Lung (tissue), 12 donors: ENCODE results near the gene CASP6. TPM values are rescaled to one million over a fixed set of nuclear protein-coding genes. Genes with fewer than 3 reads are reported as not detected.

Source experiments
- ATAC-seq: fragments of 200-7000 bp; cut with Tn5 transposase; one replicate; pipeline ENCODE4 v1.9.1; 2020; ENCODE audit warnings: moderate number of reproducible peaks; ENCODE audit not compliant: insufficient read depth, low FRiP score
- DNase-seq, 3 donors: peaks; one replicate each; pipeline ENCODE4 v3.0.0-alpha.2; 2013 to 2017
- H3K27ac ChIP-seq, 2 donors: one replicate each; pipeline ENCODE4 v1.5.1; 2013; ENCODE audit warnings: mild to moderate bottlenecking in 2 of 2, moderate library complexity in 2 of 2, control low read depth in 1 of 2, inconsistent platforms in 1 of 2, low read depth in 1 of 2, low read length in 1 of 2
- H3K27me3 ChIP-seq, 3 donors: one replicate each; pipeline ENCODE4 v1.5.1; 2013; ENCODE audit warnings: low read length in 2 of 3; ENCODE audit not compliant: control insufficient read depth in 3 of 3, insufficient read depth in 3 of 3
- H3K36me3 ChIP-seq, 4 donors: one replicate each; pipeline ENCODE4 v1.5.1; 2013; ENCODE audit warnings: low read length in 4 of 4, mild to moderate bottlenecking in 1 of 4, moderate library complexity in 1 of 4; ENCODE audit not compliant: control insufficient read depth in 4 of 4, insufficient read depth in 4 of 4
- H3K4me1 ChIP-seq, 5 donors: one replicate each; pipeline ENCODE4 v1.5.1; 2013; ENCODE audit warnings: low read length in 5 of 5, mild to moderate bottlenecking in 2 of 5, moderate library complexity in 1 of 5; ENCODE audit not compliant: control insufficient read depth in 5 of 5, insufficient read depth in 5 of 5
- H3K4me3 ChIP-seq: one replicate; pipeline ENCODE4 v1.5.1; 2013; ENCODE audit warnings: mild to moderate bottlenecking, control low read depth, moderate library complexity
- H3K9ac ChIP-seq, 2 donors: one replicate each; pipeline ENCODE4 v1.5.1; 2013; ENCODE audit warnings: low read length in 2 of 2, control low read depth in 1 of 2; ENCODE audit not compliant: insufficient read depth in 1 of 2
- H3K9me3 ChIP-seq, 4 donors: one replicate each; pipeline ENCODE4 v1.5.1; 2013; ENCODE audit warnings: low read length in 3 of 4, mild to moderate bottlenecking in 1 of 4, moderate library complexity in 1 of 4; ENCODE audit not compliant: control insufficient read depth in 4 of 4, insufficient read depth in 3 of 4
- WGBS, 2 donors: extraction: QIAGEN DNeasy Blood & Tissue Kit; methylation state at CpG; one replicate each; pipeline ENCODE4 v1.1.7; 2013; 5-methylcytosine and 5-hydroxymethylcytosine counted together
- polyA plus RNA-seq, 2 donors: library from polyadenylated mRNA; stranded (reverse); fragments of 200-250 nt; gene quantifications; one replicate each; pipeline ENCODE4 v1.2.1, GENCODE V29; 2013
- total RNA-seq, 2 donors: library from RNA; depleted of rRNA in 1 of 2; stranded (reverse); fragments of >200 nt in 1 of 2; gene quantifications; one replicate each; pipeline ENCODE4 v1.2.1, GENCODE V29; 2014 to 2021
- TF ChIP-seq, protein P1 (sequence below): IDR thresholded peaks from 2 replicates; pipeline ENCODE4 v1.5.1; 2012; ENCODE audit warnings: mild to moderate bottlenecking; ENCODE audit errors: control extremely low read depth, extremely low read depth
- donor health status: control.
- donor health status: control.
- donor health status: Bipolar disorder and iron deficiency.
- donor health status: healthy.
- donor health status: DM: yes; HTN: yes; CAD: no.

The CASP6 gene
- total and polyA plus RNA-seq, 4 donors = 12.0 to 20.2 (median 13.2) TPM

DNA sequence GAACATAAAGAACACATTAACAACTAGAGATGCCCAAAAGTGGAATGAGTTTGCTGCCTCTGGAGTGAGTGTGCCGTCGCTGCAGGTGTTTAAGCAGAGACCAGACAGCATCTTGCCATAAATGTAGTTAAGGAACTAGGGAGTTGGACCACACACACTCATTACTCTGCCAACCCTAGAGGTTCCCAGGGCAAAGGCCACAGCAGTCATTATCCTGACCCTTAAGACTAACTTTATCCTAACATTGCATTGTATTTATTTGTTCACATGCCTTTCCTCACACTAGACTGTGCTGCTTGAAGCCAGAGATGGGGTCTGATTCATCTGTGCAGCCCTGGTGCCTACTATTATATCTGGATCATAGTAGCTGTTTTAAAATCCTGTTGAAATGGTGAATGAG, 43.5 kb upstream of the CASP6 start:
- Histone ChIP-seq H3K9ac (no peak overlapping the region), H3K4me1 (no peaks in the 10 kb centered on the region), H3K27me3 (no peaks in the 10 kb centered on the region), H3K9me3 (no peaks in the 10 kb centered on the region), H3K36me3 (peaks cover 0 to 2% (median 0%) of the 10 kb centered on the region in 4 donors), H3K27ac (no peak overlapping the region), H3K4me3 (no peak overlapping the region)
- ATAC-seq (no peak), DNase-seq (no peak)
- WGBS, 2 donors = 84 to 93% methylated on average over 2 of the region's 2 CpGs
- TF ChIP-seq, protein P1, sequence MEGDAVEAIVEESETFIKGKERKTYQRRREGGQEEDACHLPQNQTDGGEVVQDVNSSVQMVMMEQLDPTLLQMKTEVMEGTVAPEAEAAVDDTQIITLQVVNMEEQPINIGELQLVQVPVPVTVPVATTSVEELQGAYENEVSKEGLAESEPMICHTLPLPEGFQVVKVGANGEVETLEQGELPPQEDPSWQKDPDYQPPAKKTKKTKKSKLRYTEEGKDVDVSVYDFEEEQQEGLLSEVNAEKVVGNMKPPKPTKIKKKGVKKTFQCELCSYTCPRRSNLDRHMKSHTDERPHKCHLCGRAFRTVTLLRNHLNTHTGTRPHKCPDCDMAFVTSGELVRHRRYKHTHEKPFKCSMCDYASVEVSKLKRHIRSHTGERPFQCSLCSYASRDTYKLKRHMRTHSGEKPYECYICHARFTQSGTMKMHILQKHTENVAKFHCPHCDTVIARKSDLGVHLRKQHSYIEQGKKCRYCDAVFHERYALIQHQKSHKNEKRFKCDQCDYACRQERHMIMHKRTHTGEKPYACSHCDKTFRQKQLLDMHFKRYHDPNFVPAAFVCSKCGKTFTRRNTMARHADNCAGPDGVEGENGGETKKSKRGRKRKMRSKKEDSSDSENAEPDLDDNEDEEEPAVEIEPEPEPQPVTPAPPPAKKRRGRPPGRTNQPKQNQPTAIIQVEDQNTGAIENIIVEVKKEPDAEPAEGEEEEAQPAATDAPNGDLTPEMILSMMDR = no peak

GRCh38 chr4:109745830-109746229, 42.6 kb upstream of the CASP6 start:
- TF ChIP-seq, protein P1 = no peak
- DNase-seq (no peak), ATAC-seq (no peak)
- Histone ChIP-seq H3K4me3 (no peak overlapping the region), H3K27ac (no peak overlapping the region), H3K4me1 (no peaks in the 10 kb centered on the region), H3K36me3 (peaks cover 0 to 2% (median 0%) of the 10 kb centered on the region in 4 donors), H3K9me3 (no peaks in the 10 kb centered on the region), H3K9ac (no peak overlapping the region), H3K27me3 (no peaks in the 10 kb centered on the region)

- no peak for ATAC-seq
- no peak overlapping the region for H3K27ac ChIP-seq
- DNase-seq = no peak
- H3K27me3 ChIP-seq = no peaks in the 10 kb centered on the region
- H3K36me3 ChIP-seq = no peaks in the 10 kb centered on the region
- 87 to 88% methylated on average over 3 of the region's 3 CpGs for whole genome bisulfite sequencing, 2 donors
- H3K9ac ChIP-seq = no peak overlapping the region
- no peak overlapping the region for H3K4me3 ChIP-seq
- H3K9me3 ChIP-seq = no peaks in the 10 kb centered on the region
- TF ChIP-seq, protein P1 = no peak
- no peaks in the 10 kb centered on the region for H3K4me1 ChIP-seq
Observed at GRCh38 chr4:109739547-109739946, 36.3 kb upstream of the CASP6 start.

GRCh38 chr4:109738104-109738872, 35.0 kb upstream of the CASP6 start:
- ATAC-seq = no peak
- H3K9me3 ChIP-seq = no peaks in the 10 kb centered on the region
- 91 to 92% methylated on average over 10 of the region's 10 CpGs for WGBS, 2 donors
- DNase-seq = no peak
- no peaks in the 10 kb centered on the region for H3K4me1 ChIP-seq
- no peaks in the 10 kb centered on the region for H3K27me3 ChIP-seq
- no peaks in the 10 kb centered on the region for H3K36me3 ChIP-seq
- H3K4me3 ChIP-seq = no peak overlapping the region
- TF ChIP-seq, protein P1 = no peak
- H3K27ac ChIP-seq = no peak overlapping the region
- no peak overlapping the region for H3K9ac ChIP-seq
